Natural killer cell (primary cell): ENCODE results near the gene TENM4. TPM values are rescaled to one million over a fixed set of nuclear protein-coding genes. Genes with fewer than 3 reads are reported as not detected.

Experiments
- ATAC-seq, 3 donors: fragments of 150-1000 bp in 2 of 3; fragments of 200-7000 bp in 1 of 3; cut with Tn5 transposase; 1 replicate in 1 of 3; 2 replicates in 2 of 3; pipeline ENCODE4 v1.10.0; 2021; ENCODE audit warnings: mild to moderate bottlenecking in 2 of 3, moderate library complexity in 2 of 3
- DNase-seq, 2 donors: peaks; one replicate each; pipeline versions ENCODE4 v3.0.0 to v3.0.0-alpha.2; 2013 to 2021; ENCODE audit warnings: mixed read lengths in 1 of 2
- H3K27ac ChIP-seq: one replicate; pipeline ENCODE4 v1.5.1; 2013; ENCODE audit warnings: mild to moderate bottlenecking, low read length
- H3K27me3 ChIP-seq: one replicate; pipeline ENCODE4 v1.6.1; 2013; ENCODE audit warnings: low read length; ENCODE audit not compliant: control insufficient read depth, insufficient read depth
- H3K36me3 ChIP-seq: one replicate; pipeline ENCODE4 v1.6.1; 2013; ENCODE audit warnings: low read length; ENCODE audit not compliant: control insufficient read depth, insufficient read depth
- H3K4me1 ChIP-seq: one replicate; pipeline ENCODE4 v1.6.1; 2013; ENCODE audit warnings: low read length; ENCODE audit not compliant: control insufficient read depth, insufficient read depth
- H3K4me3 ChIP-seq: one replicate; pipeline ENCODE4 v1.5.1; 2013; ENCODE audit warnings: low read length
- H3K9me3 ChIP-seq: one replicate; pipeline ENCODE4 v1.6.1; 2013; ENCODE audit warnings: low read length; ENCODE audit not compliant: control insufficient read depth, insufficient read depth
- H3K27ac Mint-ChIP-seq, 2 donors: one replicate each; pipeline ENCODE4 v1.8.0; 2022; ENCODE audit warnings: mild to moderate bottlenecking in 2 of 2, mixed read lengths in 2 of 2, moderate library complexity in 1 of 2
- H3K27me3 Mint-ChIP-seq, 2 donors: one replicate each; pipeline ENCODE4 v1.8.0; 2022; ENCODE audit warnings: low read depth in 2 of 2, mixed read lengths in 2 of 2
- H3K36me3 Mint-ChIP-seq: one replicate; pipeline ENCODE4 v1.8.0; 2022; ENCODE audit warnings: mixed read lengths
- H3K4me1 Mint-ChIP-seq, 2 donors: one replicate each; pipeline ENCODE4 v1.8.0; 2022; ENCODE audit warnings: mixed read lengths in 2 of 2
- H3K4me3 Mint-ChIP-seq: one replicate; pipeline ENCODE4 v1.8.0; 2022; ENCODE audit warnings: mild to moderate bottlenecking, moderate library complexity, mixed read lengths
- H3K9me3 Mint-ChIP-seq, 2 donors: one replicate each; pipeline ENCODE4 v1.8.0; 2022; ENCODE audit warnings: mixed read lengths in 2 of 2
- WGBS: methylation state at CpG from one replicate; pipeline ENCODE4 v1.1.7; 2013; ENCODE audit warnings: missing lambda C conversion rate; ENCODE audit not compliant: insufficient coverage; 5-methylcytosine and 5-hydroxymethylcytosine counted together
- intact Hi-C: fragments of 100-400 bp; cut with micrococcal nuclease; formaldehyde crosslinking; loops from one replicate; pipeline ENCODE4 v1.14.2; 2022
- total RNA-seq, 4 donors: library from RNA; stranded (reverse); fragments of 120-200 nt in 1 of 4; gene quantifications; one replicate each; pipeline versions ENCODE4 v1.2.3 to v1.2.4, GENCODE V29; 2013 to 2022
- TF ChIP-seq, protein P1 (sequence below): fragments of 200-600 bp; IDR thresholded peaks from one replicate; pipeline ENCODE4 v1.8.0; 2022; ENCODE audit warnings: antibody characterized with exemption

TENM4 gene
- total RNA-seq, 3 donors from 2014 or later (not counting 1 experiment from before 2014, with no cell fraction given), result 0.63 to 0.75 TPM; not detected in 1

DNA sequence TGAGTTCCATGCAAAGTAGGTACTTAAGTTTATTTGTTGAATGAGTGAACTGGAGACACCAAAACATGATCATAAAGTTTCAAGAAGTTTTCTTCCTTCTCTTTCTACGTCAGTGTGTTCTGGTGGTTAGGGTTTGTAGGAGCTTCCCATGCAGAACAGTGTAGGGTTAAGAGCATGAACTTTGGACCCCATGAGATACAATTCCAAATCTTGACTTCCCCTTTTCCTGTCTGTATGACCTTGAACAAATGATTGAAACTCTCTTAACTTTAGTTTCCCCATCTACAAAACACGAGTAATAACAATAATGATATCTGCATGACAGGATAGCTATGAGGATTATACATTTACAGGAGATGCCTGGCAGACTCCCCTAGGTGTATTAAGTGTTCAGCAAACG, 41.0 kb upstream of the TENM4 start:
- no peaks in the 10 kb centered on the region for H3K4me1 Mint-ChIP-seq

DNA sequence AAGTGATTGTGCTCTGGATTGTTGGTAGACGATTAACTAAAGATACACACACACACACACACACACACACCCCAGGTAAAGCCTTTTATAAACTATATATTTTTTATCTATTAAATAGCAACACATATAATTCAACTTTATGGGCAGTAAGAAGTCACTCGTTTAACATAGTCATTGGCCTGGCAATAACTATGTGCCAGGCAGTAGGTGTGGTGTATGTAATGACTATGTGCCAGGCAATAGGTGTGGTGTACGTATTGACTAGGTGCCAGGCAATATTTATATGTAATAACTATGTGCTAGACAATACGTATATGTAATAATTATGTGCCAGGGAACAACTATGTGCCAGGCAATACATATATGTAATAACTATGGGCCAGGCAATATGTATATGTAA, 40.0 kb upstream of the TENM4 start:
- ATAC-seq (no peak), DNase-seq (no peak)
- Histone ChIP-seq H3K27ac (no peak overlapping the region), H3K9me3 (no peaks in the 10 kb centered on the region), H3K4me1 (no peaks in the 10 kb centered on the region), H3K27me3 (no peaks in the 10 kb centered on the region), H3K4me3 (no peak overlapping the region), H3K36me3 (no peaks in the 10 kb centered on the region)
- Mint-ChIP-seq H3K36me3 (no peaks in the 10 kb centered on the region), H3K27ac (no peak overlapping the region), H3K27me3 (no peaks in the 10 kb centered on the region), H3K4me3 (no peak overlapping the region), H3K9me3 (peaks cover 6 to 8% of the 10 kb centered on the region in 2 donors), H3K4me1 (no peaks in the 10 kb centered on the region)
- WGBS, result 83% methylated on average over 3 of the region's 4 CpGs
- intact Hi-C loops, result no loop called here
- TF ChIP-seq, protein P1, sequence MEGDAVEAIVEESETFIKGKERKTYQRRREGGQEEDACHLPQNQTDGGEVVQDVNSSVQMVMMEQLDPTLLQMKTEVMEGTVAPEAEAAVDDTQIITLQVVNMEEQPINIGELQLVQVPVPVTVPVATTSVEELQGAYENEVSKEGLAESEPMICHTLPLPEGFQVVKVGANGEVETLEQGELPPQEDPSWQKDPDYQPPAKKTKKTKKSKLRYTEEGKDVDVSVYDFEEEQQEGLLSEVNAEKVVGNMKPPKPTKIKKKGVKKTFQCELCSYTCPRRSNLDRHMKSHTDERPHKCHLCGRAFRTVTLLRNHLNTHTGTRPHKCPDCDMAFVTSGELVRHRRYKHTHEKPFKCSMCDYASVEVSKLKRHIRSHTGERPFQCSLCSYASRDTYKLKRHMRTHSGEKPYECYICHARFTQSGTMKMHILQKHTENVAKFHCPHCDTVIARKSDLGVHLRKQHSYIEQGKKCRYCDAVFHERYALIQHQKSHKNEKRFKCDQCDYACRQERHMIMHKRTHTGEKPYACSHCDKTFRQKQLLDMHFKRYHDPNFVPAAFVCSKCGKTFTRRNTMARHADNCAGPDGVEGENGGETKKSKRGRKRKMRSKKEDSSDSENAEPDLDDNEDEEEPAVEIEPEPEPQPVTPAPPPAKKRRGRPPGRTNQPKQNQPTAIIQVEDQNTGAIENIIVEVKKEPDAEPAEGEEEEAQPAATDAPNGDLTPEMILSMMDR, result no peak

More for the DNA sequence above, 41.0 kb upstream of the TENM4 start:
- Mint-ChIP-seq H3K27me3 (no peaks in the 10 kb centered on the region), H3K27ac (no peak overlapping the region), H3K4me3 (no peak overlapping the region), H3K9me3 (peaks cover 6% of the 10 kb centered on the region in 2 donors), H3K36me3 (no peaks in the 10 kb centered on the region)
- ATAC-seq, result no peak
- Histone ChIP-seq H3K36me3 (no peaks in the 10 kb centered on the region), H3K4me3 (no peak overlapping the region), H3K9me3 (no peaks in the 10 kb centered on the region), H3K27me3 (no peaks in the 10 kb centered on the region), H3K4me1 (no peaks in the 10 kb centered on the region), H3K27ac (no peak overlapping the region)
- 70% methylated on average over 1 of the region's 3 CpGs for WGBS
- TF ChIP-seq, protein P1, result no peak
- no peak for DNase-seq
- intact Hi-C loops, result no loop called here

DNA sequence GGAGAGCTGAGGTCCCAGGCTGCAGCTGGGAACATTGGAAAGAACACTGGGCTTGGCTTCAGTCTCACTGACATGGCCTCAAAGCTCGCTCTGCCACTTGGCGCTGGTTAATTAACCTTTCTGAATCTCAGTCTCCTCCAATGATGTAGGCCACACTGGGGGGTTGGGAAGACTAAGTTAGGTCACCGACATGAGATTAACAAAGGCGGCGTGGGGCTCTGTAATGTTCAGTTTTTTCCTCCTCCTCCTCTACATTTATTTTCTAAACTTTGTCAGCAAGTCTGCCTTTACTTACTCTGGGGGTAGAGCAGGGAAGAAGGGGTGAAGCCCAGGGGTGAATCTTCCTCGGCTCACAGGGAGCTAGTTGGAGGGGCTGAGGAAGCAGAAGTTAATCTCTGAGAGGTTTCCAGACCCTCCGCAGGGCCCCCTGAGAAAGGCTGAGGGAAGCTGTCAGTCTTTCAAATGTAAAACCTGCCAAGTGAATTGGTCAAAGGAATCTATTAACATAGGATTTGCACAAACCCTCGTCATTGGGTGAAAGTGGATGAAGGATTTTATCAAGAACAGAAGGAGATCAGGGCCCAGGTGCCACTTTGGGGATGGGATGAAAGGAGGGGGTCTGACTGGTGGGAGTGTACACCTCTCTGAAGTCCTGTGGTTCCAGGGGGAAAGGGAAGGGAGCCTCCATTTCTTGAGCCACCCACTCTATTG, 32.1 kb upstream of the TENM4 start:
- H3K36me3 Mint-ChIP-seq, result no peaks in the 10 kb centered on the region
- H3K9me3 Mint-ChIP-seq, result peaks cover 8 to 9% of the 10 kb centered on the region in 2 donors
- no peak overlapping the region for H3K4me3 Mint-ChIP-seq
- no peaks in the 10 kb centered on the region for H3K27me3 Mint-ChIP-seq
- H3K4me1 Mint-ChIP-seq, result no peaks in the 10 kb centered on the region
- 43% methylated on average over 5 of the region's 8 CpGs for WGBS
- Histone ChIP-seq H3K4me3 (no peak overlapping the region), H3K4me1 (no peaks in the 10 kb centered on the region), H3K27me3 (no peaks in the 10 kb centered on the region), H3K36me3 (no peaks in the 10 kb centered on the region), H3K27ac (no peak overlapping the region), H3K9me3 (no peaks in the 10 kb centered on the region)
- ATAC-seq (no peak), DNase-seq (no peak)
- TF ChIP-seq, protein P1, result no peak
- intact Hi-C loops, result no loop called here
- no peak overlapping the region for H3K27ac Mint-ChIP-seq
